Activated T-cell treated with anti-CD3 and anti-CD28 coated beads for 1 hour (primary cell): Measurements from ENCODE around the gene METTL1.

Experiments
- DNase-seq: peaks from one replicate; pipeline ENCODE4 v3.0.0-alpha.2; 2020; ENCODE audit warnings: low read depth

Gene METTL1

GRCh38 chr12:57767305-57767698 is 4.6 kb downstream of the METTL1 start:
- no peak for DNase-seq

DNA sequence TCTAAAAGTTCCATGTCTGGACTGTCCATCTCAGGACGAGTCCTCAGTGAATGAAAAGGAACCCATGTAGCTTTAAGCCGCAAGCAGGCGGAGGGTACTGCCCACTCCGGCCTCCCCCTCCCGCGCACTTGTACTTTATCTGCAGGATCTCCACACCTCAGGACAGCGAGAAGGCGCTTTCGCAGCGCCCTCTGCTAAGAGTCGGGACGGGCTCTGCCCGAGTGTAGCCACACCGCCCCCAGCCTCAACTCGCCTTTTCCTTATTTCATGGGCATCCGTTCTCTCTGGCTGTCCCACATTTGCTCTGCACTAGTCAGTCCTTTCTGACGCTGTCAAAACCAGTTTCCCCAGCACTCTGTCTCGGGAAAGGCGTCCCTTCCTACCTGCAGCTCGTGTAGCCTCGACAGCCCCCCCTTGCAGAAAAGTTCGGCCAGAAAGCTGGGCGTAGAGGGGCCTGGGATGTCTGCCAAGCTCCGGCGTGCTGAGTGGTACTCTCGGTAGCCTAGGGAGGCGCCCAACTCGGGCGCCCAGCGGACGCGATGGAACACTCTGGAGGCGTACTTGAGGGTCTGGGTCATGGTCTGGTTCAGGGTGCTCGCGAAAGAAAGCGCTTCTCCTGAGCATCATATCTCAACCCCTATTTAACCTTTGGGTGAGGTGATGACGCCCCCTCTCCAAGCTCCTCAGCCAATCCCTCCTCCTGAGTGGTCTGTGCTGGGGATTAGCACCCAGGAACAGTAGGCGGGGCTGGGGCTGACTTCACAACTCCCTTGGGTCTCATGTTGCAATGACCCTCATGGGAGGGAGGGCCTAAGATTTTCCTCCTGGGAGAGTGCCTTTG is 5.2 kb downstream of the METTL1 start, which contains the start of gene CYP27B1:
Gene CYP27B1, minus strand, starts transcription at position 615 of the 841 bp plus-strand sequence. Its CDS starts 37 bp downstream, at position 578.
- no peak for DNase-seq

GRCh38 chr12:57765698-57766463 is 6.0 kb downstream of the METTL1 start:
- DNase-seq = no peak

- DNase-seq = peak; percentile 48
Observed at GRCh38 chr12:57765003-57765697, 6.8 kb downstream of the METTL1 start.

GRCh38 chr12:57764662-57765002 is 7.3 kb downstream of the METTL1 start:
- no peak for DNase-seq

GRCh38 chr12:57763881-57764661 is 7.8 kb downstream of the METTL1 start:
- DNase-seq = no peak

GRCh38 chr12:57762463-57762862 is 9.4 kb downstream of the METTL1 start:
- no peak for DNase-seq

GRCh38 chr12:57761391-57761998 is 10.4 kb downstream of the METTL1 start:
- DNase-seq = no peak

DNA sequence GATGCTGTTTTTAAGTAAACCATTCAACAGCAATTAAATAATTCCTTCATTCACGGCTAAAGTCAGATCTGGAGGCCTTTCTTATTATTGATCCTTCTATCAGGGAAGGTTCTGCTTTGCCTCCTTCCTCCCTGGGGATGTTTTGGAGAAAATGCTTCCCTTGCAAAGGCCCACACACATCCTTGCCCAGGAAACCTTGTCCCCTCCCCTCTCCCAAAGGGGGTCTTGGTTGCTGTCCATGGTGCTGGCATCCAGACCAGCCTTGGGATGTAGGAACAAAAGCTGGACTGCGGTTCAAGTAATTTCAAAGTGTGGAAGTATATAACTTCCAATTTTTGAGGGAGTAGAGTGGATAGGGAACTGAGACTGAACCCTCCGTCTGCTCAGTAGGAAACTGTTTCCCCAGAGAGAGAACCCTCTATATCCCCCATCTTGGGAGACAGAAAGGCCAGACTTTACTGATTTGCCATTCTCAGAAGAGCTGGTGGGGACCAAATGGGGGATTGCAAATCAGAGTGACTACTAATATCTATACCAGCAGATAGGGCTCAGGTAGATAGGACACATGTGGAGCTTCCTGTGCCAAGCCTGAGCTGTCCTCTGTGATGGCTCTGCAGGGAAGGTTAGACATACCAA is 11.4 kb downstream of the METTL1 start:
- DNase-seq = no peak

DNA sequence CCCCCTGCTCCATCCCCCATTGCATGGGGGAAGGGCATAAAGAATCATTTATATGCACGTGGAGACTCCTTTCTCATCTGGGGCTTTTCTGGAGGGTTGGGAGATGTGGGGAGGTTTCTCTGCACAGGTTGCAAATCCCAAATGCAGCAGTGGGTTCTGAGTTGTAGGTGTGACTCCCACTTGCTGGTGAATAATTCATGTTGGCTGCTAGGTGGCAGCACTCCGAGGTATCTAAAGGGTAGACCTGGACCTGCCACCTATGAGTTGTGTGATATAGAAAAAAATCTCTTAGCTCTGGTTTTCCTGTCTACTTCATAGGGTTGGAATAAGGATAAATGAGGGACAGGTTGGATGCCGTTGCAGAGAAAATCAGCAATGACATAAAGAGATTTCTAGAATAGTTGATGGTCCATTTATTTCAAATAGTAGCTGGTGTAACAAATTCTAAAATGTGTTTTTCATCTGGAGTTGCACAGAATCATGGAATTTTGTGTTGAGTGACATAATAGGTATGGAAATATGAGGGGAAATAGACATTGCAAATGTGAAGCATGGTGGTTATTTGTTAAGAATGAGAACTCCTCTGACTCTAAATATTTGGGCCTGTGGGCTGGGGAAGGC is 12.4 kb downstream of the METTL1 start:
- no peak for DNase-seq

DNA sequence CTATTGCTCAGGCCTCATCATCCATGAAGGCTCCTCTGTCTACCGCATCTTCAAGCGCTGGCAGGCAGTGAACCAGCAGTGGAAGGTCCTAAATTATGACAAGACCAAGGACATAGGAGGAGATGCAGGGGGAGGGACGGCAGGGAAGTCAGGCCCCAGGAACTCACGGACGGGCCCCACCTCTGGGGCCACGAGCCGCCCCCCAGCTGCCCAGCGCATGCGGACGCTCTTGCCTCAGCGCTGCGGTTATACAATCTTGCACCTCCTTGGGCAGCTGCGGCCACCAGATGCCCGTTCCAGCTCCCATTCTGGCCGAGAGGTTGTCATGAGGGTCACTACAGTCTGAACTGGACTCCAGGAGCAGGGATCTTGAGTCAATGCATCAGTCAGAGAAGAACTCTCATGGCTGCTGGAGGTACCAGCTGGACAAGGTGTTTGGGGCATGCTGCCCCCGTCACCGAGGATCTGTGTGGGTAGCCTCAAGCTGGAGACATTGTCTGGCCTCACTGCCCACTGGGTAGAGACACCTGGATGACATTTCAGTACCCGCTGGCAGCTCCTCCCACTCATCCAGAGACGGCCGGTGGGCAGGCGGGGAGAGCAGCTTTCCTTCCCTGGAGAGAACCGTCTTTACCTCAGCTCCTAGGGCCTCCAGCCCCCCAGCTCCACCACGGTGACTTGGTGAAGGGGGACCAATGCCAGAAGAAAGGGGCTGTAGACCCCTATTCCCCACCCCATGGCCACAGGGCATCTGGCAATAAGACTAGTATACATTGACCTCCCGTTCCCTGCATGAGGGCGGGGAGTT is 13.1 kb downstream of the METTL1 start:
- DNase-seq = no peak

DNA sequence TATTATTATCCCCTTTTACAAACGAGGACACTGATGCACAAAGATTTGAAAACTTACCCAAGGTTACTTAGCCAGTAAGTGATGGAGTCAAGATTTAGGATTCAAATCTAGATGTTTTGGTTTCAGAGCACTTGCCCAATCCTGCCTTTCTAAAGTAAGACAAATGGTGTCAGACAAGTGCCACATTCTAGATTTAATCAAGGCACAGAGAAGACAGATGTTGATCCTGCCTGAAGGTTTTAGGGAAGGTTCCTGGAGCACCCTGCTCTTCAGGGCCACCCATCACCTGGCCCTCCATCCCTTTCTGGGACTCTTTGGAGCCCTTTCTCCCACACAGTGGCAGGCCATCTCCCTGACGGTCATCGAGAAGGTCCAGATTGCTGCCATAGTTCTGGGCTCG is 14.1 kb downstream of the METTL1 start:
- DNase-seq = no peak

GRCh38 chr12:57756406-57757341 is 15.2 kb downstream of the METTL1 start:
- peak; percentile 59 for DNase-seq

GRCh38 chr12:57755454-57756372 is 16.2 kb downstream of the METTL1 start:
- no peak for DNase-seq

GRCh38 chr12:57755194-57755453 is 16.8 kb downstream of the METTL1 start:
- DNase-seq = no peak

GRCh38 chr12:57754411-57755193 is 17.3 kb downstream of the METTL1 start, which contains the start of gene MARCHF9:
Gene MARCHF9 (plus strand): TSS chr12:57755103. CDS start chr12:57755529, 426 bp downstream.
- DNase-seq = peak; percentile 76
